HEK293 (cell line): ENCODE data around the gene UAP1.

ENCODE experiments used
- GLI4 ChIP-seq: fragments of 450-650 bp; formaldehyde crosslinking; IDR thresholded peaks from 2 replicates; pipeline ENCODE4 v1.5.1; 2016; ENCODE audit warnings: missing biosample characterization, missing genetic modification characterization
- REPIN1 ChIP-seq: fragments of 450-650 bp; formaldehyde crosslinking; IDR thresholded peaks from 2 replicates; pipeline ENCODE4 v1.5.1; 2017; ENCODE audit warnings: missing biosample characterization, missing genetic modification characterization, low read depth
- ZBTB7A ChIP-seq: fragments of 450-650 bp; formaldehyde crosslinking; IDR thresholded peaks from 2 replicates; pipeline ENCODE4 v1.5.1; 2016; ENCODE audit warnings: low read depth, missing biosample characterization, missing genetic modification characterization
- ZNF140 ChIP-seq: fragments of 450-650 bp; formaldehyde crosslinking; IDR thresholded peaks from 2 replicates; pipeline ENCODE4 v1.5.1; 2016; ENCODE audit warnings: missing biosample characterization, missing genetic modification characterization
- ZNF211 ChIP-seq: fragments of 450-650 bp; formaldehyde crosslinking; IDR thresholded peaks from 2 replicates; pipeline ENCODE4 v1.5.1; 2016; ENCODE audit warnings: low read depth, missing biosample characterization, missing genetic modification characterization
- ZNF248 ChIP-seq: fragments of 450-650 bp; formaldehyde crosslinking; IDR thresholded peaks from 2 replicates; pipeline ENCODE4 v1.5.1; 2017; ENCODE audit warnings: missing biosample characterization, missing genetic modification characterization
- ZNF274 ChIP-seq, 2 experiments: fragments of 200-500 bp in 1 of 2; fragments of 450-650 bp in 1 of 2; sonication (Bioruptor generic) in 1 of 2; formaldehyde crosslinking in 1 of 2; IDR thresholded peaks; 2 replicates each; pipeline versions ENCODE4 v1.5.1 to v1.6.1; 2014 to 2016; ENCODE audit warnings: borderline replicate concordance in 1 of 2, inconsistent platforms in 1 of 2, low read length in 1 of 2, missing biosample characterization in 1 of 2, missing genetic modification characterization in 1 of 2
- ZNF558 ChIP-seq: fragments of 450-650 bp; formaldehyde crosslinking; IDR thresholded peaks from 2 replicates; pipeline ENCODE4 v1.5.1; 2016; ENCODE audit warnings: missing biosample characterization, missing genetic modification characterization
- ZNF585B ChIP-seq: fragments of 450-650 bp; formaldehyde crosslinking; IDR thresholded peaks from 2 replicates; pipeline ENCODE4 v1.5.1; 2016; ENCODE audit warnings: missing biosample characterization, missing genetic modification characterization
- TF ChIP-seq, protein P1 (sequence below): fragments of 450-650 bp; IDR thresholded peaks from 2 replicates; pipeline ENCODE4 v1.5.1; 2018; ENCODE audit warnings: missing biosample characterization, missing genetic modification characterization
- TF ChIP-seq, protein P2 (sequence below): fragments of 450-650 bp; formaldehyde crosslinking; IDR thresholded peaks from 2 replicates; pipeline ENCODE4 v1.5.1; 2016; ENCODE audit warnings: missing biosample characterization, missing genetic modification characterization
- TF ChIP-seq, protein P3 (sequence below): fragments of 450-650 bp; formaldehyde crosslinking; IDR thresholded peaks from 2 replicates; pipeline ENCODE4 v1.5.1; 2016; ENCODE audit warnings: missing biosample characterization, missing genetic modification characterization

DNA sequence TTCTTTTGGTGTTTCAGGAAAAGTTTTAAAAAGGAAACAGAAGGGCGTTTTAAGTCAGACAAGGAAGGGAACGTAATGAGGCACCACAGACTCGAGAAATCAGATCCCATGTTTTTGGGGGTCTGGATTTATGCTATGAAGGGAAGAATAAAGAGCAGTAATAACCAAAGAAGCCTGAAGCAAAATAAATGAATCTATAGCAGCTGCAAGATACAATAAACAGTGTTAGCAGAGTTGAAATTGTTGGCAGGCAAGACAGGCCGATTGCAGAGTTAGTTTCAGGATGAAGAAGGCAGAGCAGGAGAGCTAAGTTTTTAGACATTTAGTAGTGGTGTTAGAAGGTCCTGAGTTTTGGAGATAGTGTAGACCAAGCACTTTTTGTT, 71.2 kb downstream of the UAP1 start:
- TF ChIP-seq ZNF558 (no peak), ZNF140 (no peak), ZNF585B (tag by site-specific recombination) (no peak), ZBTB7A (tag by site-specific recombination) (no peak), ZNF211 (tag by site-specific recombination) (no peak), GLI4 (tag by site-specific recombination) (no peak), ZNF274 (IDR thresholded peaks at IDR 0.05; ENCODE audit: low read length) (no peak), ZNF274 (tag by site-specific recombination; IDR thresholded peaks at IDR 0.05; ENCODE audit: borderline replicate concordance) (no peak), ZNF248 (no peak), REPIN1 (tag by site-specific recombination) (no peak)
- TF ChIP-seq, protein P1, sequence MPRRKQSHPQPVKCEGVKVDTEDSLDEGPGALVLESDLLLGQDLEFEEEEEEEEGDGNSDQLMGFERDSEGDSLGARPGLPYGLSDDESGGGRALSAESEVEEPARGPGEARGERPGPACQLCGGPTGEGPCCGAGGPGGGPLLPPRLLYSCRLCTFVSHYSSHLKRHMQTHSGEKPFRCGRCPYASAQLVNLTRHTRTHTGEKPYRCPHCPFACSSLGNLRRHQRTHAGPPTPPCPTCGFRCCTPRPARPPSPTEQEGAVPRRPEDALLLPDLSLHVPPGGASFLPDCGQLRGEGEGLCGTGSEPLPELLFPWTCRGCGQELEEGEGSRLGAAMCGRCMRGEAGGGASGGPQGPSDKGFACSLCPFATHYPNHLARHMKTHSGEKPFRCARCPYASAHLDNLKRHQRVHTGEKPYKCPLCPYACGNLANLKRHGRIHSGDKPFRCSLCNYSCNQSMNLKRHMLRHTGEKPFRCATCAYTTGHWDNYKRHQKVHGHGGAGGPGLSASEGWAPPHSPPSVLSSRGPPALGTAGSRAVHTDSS, result no peak
- TF ChIP-seq, protein P2, sequence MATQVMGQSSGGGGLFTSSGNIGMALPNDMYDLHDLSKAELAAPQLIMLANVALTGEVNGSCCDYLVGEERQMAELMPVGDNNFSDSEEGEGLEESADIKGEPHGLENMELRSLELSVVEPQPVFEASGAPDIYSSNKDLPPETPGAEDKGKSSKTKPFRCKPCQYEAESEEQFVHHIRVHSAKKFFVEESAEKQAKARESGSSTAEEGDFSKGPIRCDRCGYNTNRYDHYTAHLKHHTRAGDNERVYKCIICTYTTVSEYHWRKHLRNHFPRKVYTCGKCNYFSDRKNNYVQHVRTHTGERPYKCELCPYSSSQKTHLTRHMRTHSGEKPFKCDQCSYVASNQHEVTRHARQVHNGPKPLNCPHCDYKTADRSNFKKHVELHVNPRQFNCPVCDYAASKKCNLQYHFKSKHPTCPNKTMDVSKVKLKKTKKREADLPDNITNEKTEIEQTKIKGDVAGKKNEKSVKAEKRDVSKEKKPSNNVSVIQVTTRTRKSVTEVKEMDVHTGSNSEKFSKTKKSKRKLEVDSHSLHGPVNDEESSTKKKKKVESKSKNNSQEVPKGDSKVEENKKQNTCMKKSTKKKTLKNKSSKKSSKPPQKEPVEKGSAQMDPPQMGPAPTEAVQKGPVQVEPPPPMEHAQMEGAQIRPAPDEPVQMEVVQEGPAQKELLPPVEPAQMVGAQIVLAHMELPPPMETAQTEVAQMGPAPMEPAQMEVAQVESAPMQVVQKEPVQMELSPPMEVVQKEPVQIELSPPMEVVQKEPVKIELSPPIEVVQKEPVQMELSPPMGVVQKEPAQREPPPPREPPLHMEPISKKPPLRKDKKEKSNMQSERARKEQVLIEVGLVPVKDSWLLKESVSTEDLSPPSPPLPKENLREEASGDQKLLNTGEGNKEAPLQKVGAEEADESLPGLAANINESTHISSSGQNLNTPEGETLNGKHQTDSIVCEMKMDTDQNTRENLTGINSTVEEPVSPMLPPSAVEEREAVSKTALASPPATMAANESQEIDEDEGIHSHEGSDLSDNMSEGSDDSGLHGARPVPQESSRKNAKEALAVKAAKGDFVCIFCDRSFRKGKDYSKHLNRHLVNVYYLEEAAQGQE (tag by site-specific recombination), result no peak
- TF ChIP-seq, protein P3, sequence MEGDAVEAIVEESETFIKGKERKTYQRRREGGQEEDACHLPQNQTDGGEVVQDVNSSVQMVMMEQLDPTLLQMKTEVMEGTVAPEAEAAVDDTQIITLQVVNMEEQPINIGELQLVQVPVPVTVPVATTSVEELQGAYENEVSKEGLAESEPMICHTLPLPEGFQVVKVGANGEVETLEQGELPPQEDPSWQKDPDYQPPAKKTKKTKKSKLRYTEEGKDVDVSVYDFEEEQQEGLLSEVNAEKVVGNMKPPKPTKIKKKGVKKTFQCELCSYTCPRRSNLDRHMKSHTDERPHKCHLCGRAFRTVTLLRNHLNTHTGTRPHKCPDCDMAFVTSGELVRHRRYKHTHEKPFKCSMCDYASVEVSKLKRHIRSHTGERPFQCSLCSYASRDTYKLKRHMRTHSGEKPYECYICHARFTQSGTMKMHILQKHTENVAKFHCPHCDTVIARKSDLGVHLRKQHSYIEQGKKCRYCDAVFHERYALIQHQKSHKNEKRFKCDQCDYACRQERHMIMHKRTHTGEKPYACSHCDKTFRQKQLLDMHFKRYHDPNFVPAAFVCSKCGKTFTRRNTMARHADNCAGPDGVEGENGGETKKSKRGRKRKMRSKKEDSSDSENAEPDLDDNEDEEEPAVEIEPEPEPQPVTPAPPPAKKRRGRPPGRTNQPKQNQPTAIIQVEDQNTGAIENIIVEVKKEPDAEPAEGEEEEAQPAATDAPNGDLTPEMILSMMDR (tag by site-specific recombination), result no peak
